ENCODE measurements around the gene ATG2B. TPM values are rescaled to one million over a fixed set of nuclear protein-coding genes. Genes with fewer than 3 reads are reported as not detected.

The ATG2B gene
- total RNA-seq, 1 donor from 2014 or later = 15.8 TPM

DNA sequence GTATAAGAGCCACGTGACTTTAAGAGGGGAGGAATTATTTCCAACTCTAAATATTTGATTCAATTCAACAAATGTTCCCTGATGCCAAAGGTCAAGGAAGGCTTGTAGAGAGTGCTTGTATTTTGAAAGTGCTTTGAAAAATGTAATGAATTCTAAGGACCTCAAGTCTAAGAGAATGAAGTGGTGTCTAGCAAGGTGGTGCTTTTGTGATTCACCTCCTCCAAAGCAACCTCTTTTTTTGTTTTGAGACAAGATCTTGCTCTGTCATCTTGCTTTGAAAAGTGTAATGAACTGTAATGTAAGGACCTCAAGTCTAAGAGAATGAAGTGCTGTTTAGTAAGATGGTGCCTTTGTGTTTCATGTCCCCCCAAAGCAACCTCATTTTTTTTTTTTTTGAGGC lies 42.5 kb upstream of the ATG2B start:
- H3K9me3 ChIP-seq = no peaks in the 10 kb centered on the region
- H3K4me1 ChIP-seq = no peaks in the 10 kb centered on the region
- DNase-seq (ENCODE audit: low spot score in 2 of 2) = no peak
- no peaks in the 10 kb centered on the region for H3K36me3 ChIP-seq
- TF ChIP-seq, protein P1, sequence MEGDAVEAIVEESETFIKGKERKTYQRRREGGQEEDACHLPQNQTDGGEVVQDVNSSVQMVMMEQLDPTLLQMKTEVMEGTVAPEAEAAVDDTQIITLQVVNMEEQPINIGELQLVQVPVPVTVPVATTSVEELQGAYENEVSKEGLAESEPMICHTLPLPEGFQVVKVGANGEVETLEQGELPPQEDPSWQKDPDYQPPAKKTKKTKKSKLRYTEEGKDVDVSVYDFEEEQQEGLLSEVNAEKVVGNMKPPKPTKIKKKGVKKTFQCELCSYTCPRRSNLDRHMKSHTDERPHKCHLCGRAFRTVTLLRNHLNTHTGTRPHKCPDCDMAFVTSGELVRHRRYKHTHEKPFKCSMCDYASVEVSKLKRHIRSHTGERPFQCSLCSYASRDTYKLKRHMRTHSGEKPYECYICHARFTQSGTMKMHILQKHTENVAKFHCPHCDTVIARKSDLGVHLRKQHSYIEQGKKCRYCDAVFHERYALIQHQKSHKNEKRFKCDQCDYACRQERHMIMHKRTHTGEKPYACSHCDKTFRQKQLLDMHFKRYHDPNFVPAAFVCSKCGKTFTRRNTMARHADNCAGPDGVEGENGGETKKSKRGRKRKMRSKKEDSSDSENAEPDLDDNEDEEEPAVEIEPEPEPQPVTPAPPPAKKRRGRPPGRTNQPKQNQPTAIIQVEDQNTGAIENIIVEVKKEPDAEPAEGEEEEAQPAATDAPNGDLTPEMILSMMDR (IDR thresholded peaks at IDR 0.05) = no peak
- H3K4me3 ChIP-seq = no peak overlapping the region
- no peaks in the 10 kb centered on the region for H3K27me3 ChIP-seq
- intact Hi-C loops (cut with DNase I) = no loop called here
- H3K27ac ChIP-seq = no peak overlapping the region

DNA sequence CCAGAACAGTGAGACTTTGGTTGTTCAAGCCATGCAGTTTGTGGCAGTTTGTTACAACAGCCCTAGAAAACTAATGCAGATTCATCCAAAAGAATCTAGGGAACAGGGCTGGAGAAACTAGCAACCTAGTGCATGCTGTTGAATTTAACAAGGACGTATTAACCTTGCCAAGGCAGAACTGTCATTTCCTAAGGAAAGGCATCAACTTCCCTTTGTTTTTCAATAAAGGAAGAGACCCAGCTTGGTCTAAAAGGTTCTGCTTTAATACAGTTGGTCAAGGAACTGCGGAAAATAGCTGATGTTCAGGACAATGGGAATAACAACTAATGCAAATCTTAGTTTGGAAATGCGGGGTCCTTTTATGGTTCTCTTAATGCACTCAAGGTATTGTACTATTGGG lies 40.3 kb upstream of the ATG2B start:
- Histone ChIP-seq H3K27ac (no peak overlapping the region), H3K4me3 (no peak overlapping the region), H3K27me3 (no peaks in the 10 kb centered on the region), H3K9me3 (no peaks in the 10 kb centered on the region), H3K36me3 (no peaks in the 10 kb centered on the region), H3K4me1 (no peaks in the 10 kb centered on the region)
- TF ChIP-seq, protein P1 (IDR thresholded peaks at IDR 0.05) = no peak
- DNase-seq (ENCODE audit: low spot score in 2 of 2) = no peak
- intact Hi-C loops (cut with DNase I) = no loop called here

DNA sequence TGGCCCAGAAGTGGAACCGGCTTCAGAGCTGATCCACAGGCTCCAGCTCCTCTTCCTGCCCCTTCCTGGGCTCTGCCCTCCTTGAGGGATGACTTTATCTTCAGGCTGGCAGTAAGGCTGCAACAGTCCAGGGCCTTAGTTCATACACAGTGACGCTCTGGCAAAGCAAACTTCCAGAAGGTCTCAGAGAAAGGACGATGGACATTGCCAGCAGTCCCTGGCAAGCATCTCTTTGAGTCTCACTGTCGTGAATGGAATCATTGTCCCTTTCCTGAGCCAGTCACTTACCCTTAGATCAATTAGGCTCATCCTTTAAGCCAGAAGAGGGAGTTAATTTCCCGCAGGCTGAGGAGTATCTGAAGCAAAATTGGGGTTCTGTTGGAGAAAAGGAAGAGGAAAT lies 37.4 kb upstream of the ATG2B start:
- Histone ChIP-seq H3K27me3 (no peaks in the 10 kb centered on the region), H3K27ac (no peak overlapping the region), H3K4me3 (no peak overlapping the region), H3K4me1 (no peaks in the 10 kb centered on the region), H3K9me3 (no peaks in the 10 kb centered on the region), H3K36me3 (no peaks in the 10 kb centered on the region)
- TF ChIP-seq, protein P1 (IDR thresholded peaks at IDR 0.05) = no peak
- intact Hi-C loops (cut with DNase I) = no loop called here
- no peak for DNase-seq (ENCODE audit: low spot score in 2 of 2)

DNA sequence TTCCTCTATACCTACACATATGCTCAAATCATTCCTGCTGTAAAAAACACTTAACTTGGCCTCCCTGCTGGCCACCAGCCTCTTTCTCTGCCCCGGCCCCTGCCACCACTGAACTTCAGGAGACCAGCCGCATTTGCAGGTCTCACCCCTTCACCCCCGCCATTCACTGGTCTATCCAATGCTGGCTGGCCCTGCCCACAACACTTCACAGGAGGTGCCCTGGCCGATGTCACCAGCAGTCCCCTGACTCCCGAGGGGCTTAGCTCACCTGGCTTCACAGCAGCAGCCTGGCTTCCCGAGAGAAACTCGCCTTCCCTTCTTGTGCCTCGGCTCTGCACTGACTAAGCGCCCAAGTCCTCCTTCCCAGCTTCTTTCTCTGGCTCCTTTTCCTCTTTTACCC lies 36.3 kb upstream of the ATG2B start:
- Histone ChIP-seq H3K27ac (no peak overlapping the region), H3K4me1 (no peaks in the 10 kb centered on the region), H3K36me3 (no peaks in the 10 kb centered on the region), H3K4me3 (no peak overlapping the region), H3K9me3 (no peaks in the 10 kb centered on the region), H3K27me3 (no peaks in the 10 kb centered on the region)
- no peak for DNase-seq (ENCODE audit: low spot score in 2 of 2)
- TF ChIP-seq, protein P1 (IDR thresholded peaks at IDR 0.05) = no peak
- intact Hi-C loops (cut with DNase I) = loop anchor here (10.0 kb wide), 1 partner anchor 365 kb away; the partner anchor contains the start of gene C14orf132

DNA sequence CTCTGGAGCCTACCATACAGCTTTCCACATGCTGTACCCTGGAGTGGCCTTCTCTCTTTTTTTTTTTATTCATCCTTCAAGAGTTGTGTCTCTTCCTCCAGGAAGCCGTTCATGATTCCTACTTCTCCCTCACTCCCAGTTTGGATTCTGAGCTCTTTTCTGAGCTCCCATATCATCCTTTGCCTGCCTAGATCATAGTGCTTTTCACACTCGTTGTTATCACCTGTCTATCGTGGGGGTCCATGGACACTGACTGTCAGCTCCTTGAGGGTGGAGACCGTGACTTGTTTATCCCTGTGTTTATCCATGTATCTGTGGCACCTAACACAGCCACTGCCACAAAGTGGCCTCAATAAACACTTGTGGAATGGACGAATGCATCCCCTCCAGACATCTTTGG lies 35.8 kb upstream of the ATG2B start:
- no peaks in the 10 kb centered on the region for H3K9me3 ChIP-seq
- no peaks in the 10 kb centered on the region for H3K27me3 ChIP-seq
- no peaks in the 10 kb centered on the region for H3K4me1 ChIP-seq
- H3K27ac ChIP-seq = no peak overlapping the region
- no peak for DNase-seq (ENCODE audit: low spot score in 2 of 2)
- TF ChIP-seq, protein P1 (IDR thresholded peaks at IDR 0.05) = no peak
- no peak overlapping the region for H3K4me3 ChIP-seq
- intact Hi-C loops (cut with DNase I) = loop anchor here (10.0 kb wide), 1 partner anchor 364 kb away; the partner anchor contains the start of gene C14orf132
- H3K36me3 ChIP-seq = no peaks in the 10 kb centered on the region

DNA sequence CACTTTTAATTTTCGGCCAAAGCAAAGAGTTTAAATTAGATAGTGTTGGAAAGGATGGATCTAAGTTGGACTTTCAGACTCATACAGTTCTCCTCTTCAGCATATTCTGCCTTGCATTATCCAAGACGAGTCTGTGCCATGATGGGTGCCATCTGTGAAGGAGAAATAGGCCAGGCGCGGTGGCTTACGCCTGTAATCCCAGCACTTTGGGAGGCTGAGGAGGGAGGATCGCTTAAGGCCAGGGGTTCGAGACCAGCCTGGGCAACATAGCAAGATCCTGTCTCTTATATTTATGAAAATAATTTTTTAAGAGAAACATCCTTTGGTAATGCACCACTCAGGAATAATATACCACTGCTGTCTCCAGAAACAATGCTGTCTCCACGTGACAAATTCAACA lies 35.3 kb upstream of the ATG2B start:
- DNase-seq (ENCODE audit: low spot score in 2 of 2) = no peak
- no peaks in the 10 kb centered on the region for H3K36me3 ChIP-seq
- intact Hi-C loops (cut with DNase I) = loop anchor here (10.0 kb wide), 1 partner anchor 364 kb away; the partner anchor contains the start of gene C14orf132
- H3K4me3 ChIP-seq = no peak overlapping the region
- TF ChIP-seq, protein P1 (IDR thresholded peaks at IDR 0.05) = no peak
- no peaks in the 10 kb centered on the region for H3K4me1 ChIP-seq
- no peaks in the 10 kb centered on the region for H3K9me3 ChIP-seq
- H3K27ac ChIP-seq = no peak overlapping the region
- no peaks in the 10 kb centered on the region for H3K27me3 ChIP-seq

All from ascending aorta (tissue), 2 donors.